ENCODE results near the gene GUK1. TPM values are rescaled to one million over a fixed set of nuclear protein-coding genes. Genes with fewer than 3 reads are reported as not detected.

Gene GUK1
- total RNA-seq, 1 experiment from 2014 or later, result 376 TPM

- DNase-seq (ENCODE audit: low read depth), result no peak
Measured at GRCh38 chr1:228149406-228150119, 9.5 kb downstream of the GUK1 start, which contains the start of gene GJC2. GJC2 (plus strand) TSS chr1:228149930; CDS start chr1:228157759, 7,829 bp downstream.

GRCh38 chr1:228150120-228150460, 10.0 kb downstream of the GUK1 start:
- DNase-seq (ENCODE audit: low read depth), result no peak

- DNase-seq (ENCODE audit: low read depth), result no peak
Measured at GRCh38 chr1:228150461-228151179, 10.5 kb downstream of the GUK1 start.

GRCh38 chr1:228151180-228151925, 11.3 kb downstream of the GUK1 start:
- no peak for DNase-seq (ENCODE audit: low read depth)

- DNase-seq (ENCODE audit: low read depth), result no peak
Measured at GRCh38 chr1:228152097-228152917, 12.2 kb downstream of the GUK1 start.

GRCh38 chr1:228152918-228153258, 12.8 kb downstream of the GUK1 start:
- no peak for DNase-seq (ENCODE audit: low read depth)

DNA sequence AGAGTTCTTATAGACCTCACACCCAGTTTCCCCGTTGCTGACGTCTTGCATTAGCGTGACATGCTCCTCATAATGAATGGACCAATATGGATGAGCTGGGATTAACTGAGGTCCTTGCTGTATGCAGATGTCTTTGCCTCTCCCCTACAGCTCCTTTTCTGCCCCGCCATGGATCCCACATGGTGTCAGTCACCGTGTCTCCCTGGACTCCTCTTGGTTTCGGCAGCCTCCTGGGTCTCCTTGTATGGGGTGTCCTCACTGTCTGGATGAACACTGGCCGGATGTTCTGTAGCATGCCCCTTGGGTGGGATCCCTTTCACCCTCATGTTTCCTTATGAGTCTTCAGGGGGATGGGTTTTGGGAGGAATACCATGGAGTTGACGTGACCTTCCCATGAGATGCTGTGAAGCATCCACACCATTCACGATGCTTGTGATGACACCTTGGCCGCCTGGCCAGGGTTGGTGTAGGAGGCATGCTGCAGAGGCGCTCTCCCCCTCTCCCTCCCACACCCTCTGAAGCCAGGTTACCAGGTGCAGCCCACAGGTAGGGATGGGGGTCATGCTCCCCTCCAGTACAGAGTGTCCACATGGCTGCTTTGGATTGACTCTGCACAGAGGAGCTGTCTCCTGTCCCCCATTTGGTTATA, 14.1 kb downstream of the GUK1 start:
- DNase-seq (ENCODE audit: low read depth), result no peak

GRCh38 chr1:228154670-228155571, 14.8 kb downstream of the GUK1 start:
- no peak for DNase-seq (ENCODE audit: low read depth)

DNA sequence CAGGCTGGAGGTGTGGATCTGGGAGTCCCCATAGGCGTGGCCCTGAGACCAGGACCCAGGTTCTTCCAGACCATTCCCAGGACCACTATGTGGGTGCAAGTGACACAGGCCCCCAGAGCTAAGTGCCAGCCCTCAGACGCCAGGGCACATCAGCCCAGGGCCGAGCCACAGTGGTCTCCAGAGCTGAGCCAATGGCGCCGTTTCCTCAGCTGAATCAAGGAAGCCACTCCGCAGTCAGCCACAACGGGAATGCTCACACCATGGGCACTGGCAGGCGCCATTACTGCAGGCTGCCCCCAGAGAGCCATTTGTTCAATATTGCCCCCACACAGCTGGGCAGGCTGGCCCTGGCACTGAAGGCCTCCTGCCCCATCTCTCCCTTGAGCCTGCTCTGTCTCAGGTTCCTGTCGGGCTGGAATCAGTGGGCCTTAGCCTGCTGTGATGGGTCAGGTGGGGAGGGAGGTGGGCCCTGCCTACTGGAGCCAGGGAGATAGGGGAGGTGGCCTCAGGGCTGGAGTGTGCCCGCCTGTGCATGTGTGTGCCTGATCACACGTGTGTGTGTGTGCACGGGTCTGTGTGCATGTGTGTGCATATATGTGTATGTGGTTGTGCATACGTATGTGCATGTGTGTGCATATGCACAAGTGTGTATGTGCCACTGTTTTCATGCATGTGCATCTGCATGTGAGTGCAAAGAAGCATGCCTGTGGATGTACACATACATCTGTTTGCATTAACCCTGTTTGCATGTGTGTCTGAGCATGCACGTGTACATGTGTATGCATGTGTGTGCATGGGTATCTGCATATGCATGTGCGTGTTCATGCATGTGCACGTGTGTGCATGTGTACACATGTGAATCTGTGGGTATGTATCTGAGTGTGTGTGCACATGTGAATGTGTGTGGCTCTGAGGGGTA, 15.8 kb downstream of the GUK1 start:
- DNase-seq (ENCODE audit: low read depth), result no peak

DNA sequence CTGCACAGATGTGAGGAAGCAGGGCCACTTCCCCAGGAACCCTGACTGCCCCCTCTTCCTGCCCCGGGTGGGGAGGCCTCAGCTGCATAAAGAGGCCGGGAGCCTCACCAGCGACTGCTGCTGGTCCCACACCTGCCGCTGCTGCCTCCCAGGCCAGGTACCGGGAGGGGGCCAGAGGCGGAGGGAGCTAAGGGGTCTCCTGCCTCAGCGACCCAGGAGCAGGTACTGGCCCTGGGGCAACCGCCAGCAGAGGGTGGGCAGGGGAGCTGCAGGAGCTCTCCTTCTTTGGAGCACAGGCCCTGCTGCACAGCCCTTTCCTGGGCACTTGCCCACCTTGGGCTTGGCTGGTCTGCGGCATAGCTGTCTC, 16.4 kb downstream of the GUK1 start:
- no peak for DNase-seq (ENCODE audit: low read depth)

GRCh38 chr1:228156941-228157728, 17.1 kb downstream of the GUK1 start:
- no peak for DNase-seq (ENCODE audit: low read depth)

DNA sequence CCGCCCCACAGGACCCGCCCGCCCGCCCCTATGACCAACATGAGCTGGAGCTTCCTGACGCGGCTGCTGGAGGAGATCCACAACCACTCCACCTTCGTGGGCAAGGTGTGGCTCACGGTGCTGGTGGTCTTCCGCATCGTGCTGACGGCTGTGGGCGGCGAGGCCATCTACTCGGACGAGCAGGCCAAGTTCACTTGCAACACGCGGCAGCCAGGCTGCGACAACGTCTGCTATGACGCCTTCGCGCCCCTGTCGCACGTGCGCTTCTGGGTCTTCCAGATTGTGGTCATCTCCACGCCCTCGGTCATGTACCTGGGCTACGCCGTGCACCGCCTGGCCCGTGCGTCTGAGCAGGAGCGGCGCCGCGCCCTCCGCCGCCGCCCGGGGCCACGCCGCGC, 17.6 kb downstream of the GUK1 start:
- DNase-seq (ENCODE audit: low read depth), result no peak

GRCh38 chr1:228158151-228159007, 18.3 kb downstream of the GUK1 start:
- DNase-seq (ENCODE audit: low read depth), result no peak

- no peak for DNase-seq (ENCODE audit: low read depth)
Measured at GRCh38 chr1:228159008-228159665, 19.1 kb downstream of the GUK1 start.

DNA sequence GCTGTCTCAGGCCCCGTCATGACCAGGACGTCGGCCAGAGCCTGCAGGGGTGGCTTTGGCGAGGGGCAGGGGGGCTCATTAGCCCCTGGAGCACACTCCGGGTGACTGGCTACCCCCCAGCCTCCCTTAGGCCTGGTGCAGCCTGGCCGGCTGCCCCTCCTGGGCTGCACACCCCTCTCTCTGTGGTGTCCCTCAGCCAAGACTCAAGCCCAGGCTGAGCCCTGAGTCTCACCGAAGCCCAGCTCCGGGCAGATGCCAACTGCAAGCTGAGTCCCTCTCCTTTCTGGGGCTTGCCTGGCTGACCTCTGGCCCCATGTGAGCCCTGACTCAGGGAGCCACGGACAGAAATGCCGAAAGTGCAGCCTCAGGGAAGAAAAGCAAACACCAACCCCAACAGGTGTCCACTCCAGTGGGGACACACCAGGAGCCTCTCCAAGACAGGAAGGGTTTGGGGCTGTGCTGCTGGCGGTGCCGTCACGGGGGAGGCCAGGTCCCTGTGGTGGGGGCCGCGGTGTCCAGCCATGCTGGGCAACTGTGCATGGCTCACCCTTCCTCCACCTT, 20.2 kb downstream of the GUK1 start:
- DNase-seq (ENCODE audit: low read depth), result no peak

DNA sequence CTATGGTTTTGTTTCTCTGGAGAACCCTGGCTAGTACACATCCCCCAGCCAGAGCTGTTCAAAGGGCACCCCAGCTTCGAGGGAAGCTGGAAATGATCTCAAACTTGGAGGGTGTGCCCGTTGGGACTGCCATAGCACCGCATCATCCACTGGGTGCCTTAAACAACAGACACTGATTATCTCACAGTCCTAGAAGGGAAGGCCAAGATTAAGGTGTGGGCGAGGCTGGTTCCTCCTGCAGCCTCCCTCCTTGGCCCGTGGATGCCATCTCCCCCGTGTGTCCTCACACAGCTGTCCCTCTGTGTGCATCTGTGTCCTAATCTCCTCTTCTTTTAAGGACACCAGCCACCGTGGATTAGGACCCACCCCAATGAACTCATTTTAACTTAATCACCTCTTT, 21.3 kb downstream of the GUK1 start:
- no peak for DNase-seq (ENCODE audit: low read depth)
